Measurements from ENCODE around the gene DTYMK. TPM values are rescaled to one million over a fixed set of nuclear protein-coding genes. Genes with fewer than 3 reads are reported as not detected.

The DTYMK gene
- total and polyA plus RNA-seq, 2 donors (not counting 3 experiments of a cell fraction or from before 2014, with no cell fraction given), result 67.0 to 104 TPM

DNA sequence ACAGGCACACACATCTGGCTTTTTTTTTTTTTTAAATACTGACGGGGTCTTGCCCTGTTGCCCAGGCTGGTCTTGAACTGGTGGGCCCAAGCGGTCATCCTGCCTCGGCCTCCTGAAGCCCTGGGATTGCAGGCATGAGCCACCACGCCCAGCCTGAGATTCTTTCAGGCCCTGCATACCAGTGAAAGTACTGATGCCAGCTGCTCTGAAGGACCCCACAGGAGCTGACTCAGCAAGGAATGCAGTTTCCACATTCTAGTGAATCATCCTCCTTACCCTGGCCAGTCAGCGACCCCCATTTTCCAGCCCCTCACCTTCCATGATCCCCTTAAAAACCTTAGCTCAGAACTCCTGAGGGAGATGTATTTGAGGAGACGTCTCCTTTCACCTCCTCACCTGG, 5.8 kb upstream of the DTYMK start:
- H3K4me3 ChIP-seq (replicated peaks in 1 of 3; ENCODE audit: insufficient read depth in 1 of 3, low read depth in 1 of 3, low read length in 3 of 3), result no peak overlapping the region
- no peak overlapping the region for H3K27ac ChIP-seq (ENCODE audit: insufficient read depth, low read depth, low read length)
- dilution Hi-C loops (cut with MboI; ENCODE audit: extremely low pct_ligation_motif_present, low sequenced_read_pairs) (no loop called here), intact Hi-C loops (cut with micrococcal nuclease) (no loop called here)
- no peak for FAIRE-seq
- ChIA-PET POLR2A (interaction anchor here (0.6 to 0.7 kb wide), 2 partner anchors 49 to 51 kb away, joined by 3 to 15 read pairs; no protein-coding TSS in a partner anchor), CTCF (no interaction called here)
- peaks cover 17% of the 10 kb centered on the region for H3K79me2 ChIP-seq (ENCODE audit: control insufficient read depth, insufficient read depth, low read length)
- no peak overlapping the region for H2AFZ ChIP-seq (ENCODE audit: low read depth, low read length)
- H3K9ac ChIP-seq (replicated peaks; ENCODE audit: extremely low read depth, insufficient read depth, low read length), result no peak overlapping the region
- no peaks in the 10 kb centered on the region for H3K9me3 ChIP-seq (replicated peaks; ENCODE audit: control insufficient read depth, insufficient read depth, low read length)
- no TSS peak for BruUV-seq (replicated peaks)
- H3K36me3 ChIP-seq (ENCODE audit: control insufficient read depth in 2 of 2, extremely low read depth in 1 of 2, insufficient read depth in 2 of 2, low read length in 2 of 2), result peaks cover 5 to 20% of the 10 kb centered on the region in 2 experiments
- H4K20me1 ChIP-seq (replicated peaks; ENCODE audit: control insufficient read depth, extremely low read depth, insufficient read depth, low read length), result no peaks in the 10 kb centered on the region
- DNase-seq (ENCODE audit: low read depth, low spot score), result no peak
- TF ChIP-seq, protein P1, sequence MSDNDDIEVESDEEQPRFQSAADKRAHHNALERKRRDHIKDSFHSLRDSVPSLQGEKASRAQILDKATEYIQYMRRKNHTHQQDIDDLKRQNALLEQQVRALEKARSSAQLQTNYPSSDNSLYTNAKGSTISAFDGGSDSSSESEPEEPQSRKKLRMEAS (IDR thresholded peaks at IDR 0.05; ENCODE audit: insufficient read depth, insufficient read length), result no peak
- TF ChIP-seq MYC (IDR thresholded peaks at IDR 0.05; ENCODE audit: low read depth, low read length), result no peak
- TF ChIP-seq GATA2 (IDR thresholded peaks at IDR 0.05; ENCODE audit: insufficient read depth, insufficient read length, low read depth, low read length), result no peak
- no peak for TF ChIP-seq JUN (IDR thresholded peaks at IDR 0.05; ENCODE audit: borderline replicate concordance, insufficient read depth, insufficient read length, low read depth)
- TF ChIP-seq EZH2 (IDR thresholded peaks at IDR 0.05; ENCODE audit: borderline replicate concordance, low read depth, low read length, severe bottlenecking), result no peak
- no peak for TF ChIP-seq POLR2A (IDR thresholded peaks at IDR 0.05; ENCODE audit: low read depth, low read length)
- no peak for TF ChIP-seq FOS (IDR thresholded peaks at IDR 0.05; ENCODE audit: borderline replicate concordance, insufficient read depth, low read length)
- no peak for TF ChIP-seq POLR2AphosphoS5 (IDR thresholded peaks at IDR 0.05; ENCODE audit: insufficient read depth, low read depth, low read length)
- TF ChIP-seq, protein P2, sequence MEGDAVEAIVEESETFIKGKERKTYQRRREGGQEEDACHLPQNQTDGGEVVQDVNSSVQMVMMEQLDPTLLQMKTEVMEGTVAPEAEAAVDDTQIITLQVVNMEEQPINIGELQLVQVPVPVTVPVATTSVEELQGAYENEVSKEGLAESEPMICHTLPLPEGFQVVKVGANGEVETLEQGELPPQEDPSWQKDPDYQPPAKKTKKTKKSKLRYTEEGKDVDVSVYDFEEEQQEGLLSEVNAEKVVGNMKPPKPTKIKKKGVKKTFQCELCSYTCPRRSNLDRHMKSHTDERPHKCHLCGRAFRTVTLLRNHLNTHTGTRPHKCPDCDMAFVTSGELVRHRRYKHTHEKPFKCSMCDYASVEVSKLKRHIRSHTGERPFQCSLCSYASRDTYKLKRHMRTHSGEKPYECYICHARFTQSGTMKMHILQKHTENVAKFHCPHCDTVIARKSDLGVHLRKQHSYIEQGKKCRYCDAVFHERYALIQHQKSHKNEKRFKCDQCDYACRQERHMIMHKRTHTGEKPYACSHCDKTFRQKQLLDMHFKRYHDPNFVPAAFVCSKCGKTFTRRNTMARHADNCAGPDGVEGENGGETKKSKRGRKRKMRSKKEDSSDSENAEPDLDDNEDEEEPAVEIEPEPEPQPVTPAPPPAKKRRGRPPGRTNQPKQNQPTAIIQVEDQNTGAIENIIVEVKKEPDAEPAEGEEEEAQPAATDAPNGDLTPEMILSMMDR (IDR thresholded peaks at IDR 0.05; ENCODE audit: extremely low read depth in 1 of 2, insufficient read depth in 1 of 2, low read depth in 1 of 2, low read length in 2 of 2), result no peak
- H3K27me3 ChIP-seq (ENCODE audit: control insufficient read depth in 2 of 2, insufficient read depth in 2 of 2, low read length in 2 of 2), result no peaks in the 10 kb centered on the region
- no peaks in the 10 kb centered on the region for H3K9me1 ChIP-seq (replicated peaks; ENCODE audit: control insufficient read depth, extremely low read depth, insufficient read depth, low read length)
- no peak overlapping the region for H3K4me2 ChIP-seq (ENCODE audit: insufficient read depth, low read length)
- H3K4me1 ChIP-seq (ENCODE audit: control insufficient read depth, extremely low read depth, insufficient read depth, low read length), result peaks cover 8% of the 10 kb centered on the region
